Measurements from ENCODE around the gene TIMM44. TPM values are rescaled to one million over a fixed set of nuclear protein-coding genes. Genes with fewer than 3 reads are reported as not detected.

The TIMM44 gene
- total RNA-seq, 1 experiment from 2014 or later = 153 TPM

GRCh38 chr19:7928334-7928706 is 15.1 kb downstream of the TIMM44 start:
- no peak overlapping the region for H3K4me3 ChIP-seq (ENCODE audit: low read depth, low read length, poor library complexity, severe bottlenecking)
- H3K27ac ChIP-seq (ENCODE audit: low read depth, low read length, poor library complexity, severe bottlenecking) = peak overlapping the region; percentile 51
- ChIA-PET CTCF (interaction anchor here (1.4 to 1.6 kb wide), 2 partner anchors 8 to 16 kb away, joined by 3 to 9 read pairs; partner anchors contain the start of gene TIMM44), POLR2A (ENCODE audit: low non-redundant PET) (interaction anchor here (0.6 kb wide), 1 partner anchor 25 kb away, joined by 3 read pairs; no protein-coding TSS in a partner anchor)
- DNase-seq (ENCODE audit: low spot score) = no peak
- no peak for TF ChIP-seq CTCF (conservative IDR thresholded peaks at IDR 0.05; ENCODE audit: low read depth, low read length)
- no peak for TF ChIP-seq EZH2 (IDR thresholded peaks at IDR 0.05; ENCODE audit: borderline replicate concordance, low read depth, low read length, poor library complexity, severe bottlenecking)
- no TSS peak for BruUV-seq (replicated peaks)
- no peaks in the 10 kb centered on the region for H3K9me3 ChIP-seq (ENCODE audit: low read depth, low read length, poor library complexity, severe bottlenecking)
- intact Hi-C loops (cut with micrococcal nuclease; ENCODE audit: unreplicated experiment) = no loop called here
- peaks cover 33% of the 10 kb centered on the region for H3K36me3 ChIP-seq (ENCODE audit: insufficient read depth, low read length, poor library complexity, severe bottlenecking)
- H3K27me3 ChIP-seq (replicated peaks; ENCODE audit: insufficient read depth, low read depth, low read length, poor library complexity) = no peaks in the 10 kb centered on the region
- H3K4me1 ChIP-seq (ENCODE audit: insufficient read depth, low read length, poor library complexity, severe bottlenecking) = peaks cover 40% of the 10 kb centered on the region

GRCh38 chr19:7927605-7928333 is 15.7 kb downstream of the TIMM44 start:
- TF ChIP-seq EZH2 (IDR thresholded peaks at IDR 0.05; ENCODE audit: borderline replicate concordance, low read depth, low read length, poor library complexity, severe bottlenecking) (no peak), CTCF (conservative IDR thresholded peaks at IDR 0.05; ENCODE audit: low read depth, low read length) (no peak)
- peak overlapping the region; percentile 51 for H3K27ac ChIP-seq (ENCODE audit: low read depth, low read length, poor library complexity, severe bottlenecking)
- POLR2A ChIA-PET (ENCODE audit: low non-redundant PET) = no interaction called here
- no peak for DNase-seq (ENCODE audit: low spot score)
- intact Hi-C loops (cut with micrococcal nuclease; ENCODE audit: unreplicated experiment) = no loop called here
- no peak overlapping the region for H3K4me3 ChIP-seq (ENCODE audit: low read depth, low read length, poor library complexity, severe bottlenecking)
- H3K4me1 ChIP-seq (ENCODE audit: insufficient read depth, low read length, poor library complexity, severe bottlenecking) = peaks cover 43% of the 10 kb centered on the region
- no peaks in the 10 kb centered on the region for H3K9me3 ChIP-seq (ENCODE audit: low read depth, low read length, poor library complexity, severe bottlenecking)
- BruUV-seq (replicated peaks) = no TSS peak
- CTCF ChIA-PET = no interaction called here
- H3K36me3 ChIP-seq (ENCODE audit: insufficient read depth, low read length, poor library complexity, severe bottlenecking) = peaks cover 32% of the 10 kb centered on the region
- H3K27me3 ChIP-seq (replicated peaks; ENCODE audit: insufficient read depth, low read depth, low read length, poor library complexity) = no peaks in the 10 kb centered on the region

GRCh38 chr19:7926727-7927604 is 16.5 kb downstream of the TIMM44 start:
- H3K36me3 ChIP-seq (ENCODE audit: insufficient read depth, low read length, poor library complexity, severe bottlenecking) = peaks cover 31% of the 10 kb centered on the region
- ChIA-PET CTCF (no interaction called here), POLR2A (ENCODE audit: low non-redundant PET) (interaction anchor here (0.7 kb wide), 1 partner anchor 17 kb away, joined by 3 read pairs; no protein-coding TSS in a partner anchor)
- no peak for DNase-seq (ENCODE audit: low spot score)
- no TSS peak for BruUV-seq (replicated peaks)
- intact Hi-C loops (cut with micrococcal nuclease; ENCODE audit: unreplicated experiment) = no loop called here
- peak overlapping the region; percentile 38 for H3K27ac ChIP-seq (ENCODE audit: low read depth, low read length, poor library complexity, severe bottlenecking)
- TF ChIP-seq CTCF (conservative IDR thresholded peaks at IDR 0.05; ENCODE audit: low read depth, low read length) = no peak
- TF ChIP-seq EZH2 (IDR thresholded peaks at IDR 0.05; ENCODE audit: borderline replicate concordance, low read depth, low read length, poor library complexity, severe bottlenecking) = no peak
- H3K4me1 ChIP-seq (ENCODE audit: insufficient read depth, low read length, poor library complexity, severe bottlenecking) = peaks cover 43% of the 10 kb centered on the region
- H3K4me3 ChIP-seq (ENCODE audit: low read depth, low read length, poor library complexity, severe bottlenecking) = no peak overlapping the region
- no peaks in the 10 kb centered on the region for H3K9me3 ChIP-seq (ENCODE audit: low read depth, low read length, poor library complexity, severe bottlenecking)
- no peaks in the 10 kb centered on the region for H3K27me3 ChIP-seq (replicated peaks; ENCODE audit: insufficient read depth, low read depth, low read length, poor library complexity)

Data from A673 (cell line).